ENCODE measurements around the gene SNRNP40. TPM values are rescaled to one million over a fixed set of nuclear protein-coding genes. Genes with fewer than 3 reads are reported as not detected.

Gene SNRNP40
- polyA plus RNA-seq, 1 donor (not counting 4 experiments of a cell fraction or from before 2014, with no cell fraction given) = 57.4 TPM

- Histone ChIP-seq H3K4me2 (ENCODE audit: control insufficient read depth, extremely low read depth, insufficient read depth, low read depth, low read length) (no peak overlapping the region), H2AFZ (ENCODE audit: control insufficient read depth, low read length) (no peak overlapping the region), H3K9ac (ENCODE audit: control insufficient read depth, extremely low read depth, insufficient read depth, low read length) (no peak overlapping the region), H3K79me2 (ENCODE audit: control insufficient read depth, insufficient read depth, low read length) (peaks cover 21% of the 10 kb centered on the region), H3K9me1 (ENCODE audit: control insufficient read depth, extremely low read depth, insufficient read depth, low read length) (no peaks in the 10 kb centered on the region), H3K9me3 (ENCODE audit: control insufficient read depth, low read depth, low read length) (no peaks in the 10 kb centered on the region), H4K20me1 (ENCODE audit: control insufficient read depth, extremely low read depth, insufficient read depth, low read length) (no peaks in the 10 kb centered on the region), H3K36me3 (ENCODE audit: control insufficient read depth in 2 of 2, extremely low read depth in 1 of 2, insufficient read depth in 2 of 2, low read length in 2 of 2) (peaks cover 19 to 24% of the 10 kb centered on the region in 2 experiments), H3K27me3 (ENCODE audit: control insufficient read depth, extremely low read depth, insufficient read depth, low read length) (no peaks in the 10 kb centered on the region), H3K4me3 (ENCODE audit: control insufficient read depth in 2 of 3, extremely low read depth in 1 of 3, insufficient read depth in 2 of 3, low read depth in 1 of 3, low read length in 3 of 3) (no peak overlapping the region), H3K4me1 (ENCODE audit: control insufficient read depth, extremely low read depth, insufficient read depth, low read length) (peaks cover 10% of the 10 kb centered on the region), H3K27ac (ENCODE audit: control insufficient read depth, insufficient read depth, low read length) (no peak overlapping the region)
- dilution Hi-C loops (cut with MboI; ENCODE audit: extremely low pct_ligation_motif_present, low sequenced_read_pairs) = no loop called here
- no peak for DNase-seq (ENCODE audit: low read depth, low spot score)
- no peak for TF ChIP-seq CTCF (optimal IDR thresholded peaks at IDR 0.05 in 1 of 3, IDR thresholded peaks at IDR 0.05 in 1 of 3, conservative IDR thresholded peaks at IDR 0.05 in 1 of 3; ENCODE audit: extremely low read depth in 1 of 3, insufficient read depth in 2 of 3, low read length in 3 of 3)
- TF ChIP-seq EZH2 (IDR thresholded peaks at IDR 0.05; ENCODE audit: low read length) = no peak
- FAIRE-seq = no peak
Observed at GRCh38 chr1:31310198-31310597, 13.6 kb upstream of the SNRNP40 start.

GRCh38 chr1:31308036-31308435 is 11.4 kb upstream of the SNRNP40 start:
- dilution Hi-C loops (cut with MboI; ENCODE audit: extremely low pct_ligation_motif_present, low sequenced_read_pairs) = no loop called here
- FAIRE-seq (no peak), DNase-seq (ENCODE audit: low read depth, low spot score) (no peak)

More at GRCh38 chr1:31308036-31308435, 11.4 kb upstream of the SNRNP40 start:
- H3K4me3 ChIP-seq (ENCODE audit: control insufficient read depth in 2 of 3, extremely low read depth in 1 of 3, insufficient read depth in 2 of 3, low read depth in 1 of 3, low read length in 3 of 3) = no peak overlapping the region
- H4K20me1 ChIP-seq (ENCODE audit: control insufficient read depth, extremely low read depth, insufficient read depth, low read length) = no peaks in the 10 kb centered on the region
- no peak overlapping the region for H3K4me2 ChIP-seq (ENCODE audit: control insufficient read depth, extremely low read depth, insufficient read depth, low read depth, low read length)
- peaks cover 20 to 27% of the 10 kb centered on the region in 2 experiments for H3K36me3 ChIP-seq (ENCODE audit: control insufficient read depth in 2 of 2, extremely low read depth in 1 of 2, insufficient read depth in 2 of 2, low read length in 2 of 2)
- no peaks in the 10 kb centered on the region for H3K27me3 ChIP-seq (ENCODE audit: control insufficient read depth, extremely low read depth, insufficient read depth, low read length)
- H2AFZ ChIP-seq (ENCODE audit: control insufficient read depth, low read length) = no peak overlapping the region
- TF ChIP-seq CTCF (optimal IDR thresholded peaks at IDR 0.05 in 1 of 3, IDR thresholded peaks at IDR 0.05 in 1 of 3, conservative IDR thresholded peaks at IDR 0.05 in 1 of 3; ENCODE audit: extremely low read depth in 1 of 3, insufficient read depth in 2 of 3, low read length in 3 of 3) = no peak
- no peak for TF ChIP-seq EZH2 (IDR thresholded peaks at IDR 0.05; ENCODE audit: low read length)
- peaks cover 10% of the 10 kb centered on the region for H3K4me1 ChIP-seq (ENCODE audit: control insufficient read depth, extremely low read depth, insufficient read depth, low read length)
- no peak overlapping the region for H3K9ac ChIP-seq (ENCODE audit: control insufficient read depth, extremely low read depth, insufficient read depth, low read length)
- H3K9me1 ChIP-seq (ENCODE audit: control insufficient read depth, extremely low read depth, insufficient read depth, low read length) = no peaks in the 10 kb centered on the region
- H3K27ac ChIP-seq (ENCODE audit: control insufficient read depth, insufficient read depth, low read length) = no peak overlapping the region
- H3K9me3 ChIP-seq (ENCODE audit: control insufficient read depth, low read depth, low read length) = no peaks in the 10 kb centered on the region
- peaks cover 31% of the 10 kb centered on the region for H3K79me2 ChIP-seq (ENCODE audit: control insufficient read depth, insufficient read depth, low read length)

All from keratinocyte (primary cell).